ENCODE results near the gene F5. TPM values are rescaled to one million over a fixed set of nuclear protein-coding genes. Genes with fewer than 3 reads are reported as not detected.

Gene F5
- total RNA-seq, 1 donor from 2014 or later: 38.6 TPM

GRCh38 chr1:169472738-169473137 is 113.5 kb downstream of the F5 start:
- H3K36me3 Mint-ChIP-seq: peaks cover 20% of the 10 kb centered on the region
- no peak overlapping the region for H3K4me3 Mint-ChIP-seq
- no peaks in the 10 kb centered on the region for H3K27me3 Mint-ChIP-seq (ENCODE audit: low read depth)
- no peaks in the 10 kb centered on the region for H3K9me3 Mint-ChIP-seq
- TF ChIP-seq, protein P1, sequence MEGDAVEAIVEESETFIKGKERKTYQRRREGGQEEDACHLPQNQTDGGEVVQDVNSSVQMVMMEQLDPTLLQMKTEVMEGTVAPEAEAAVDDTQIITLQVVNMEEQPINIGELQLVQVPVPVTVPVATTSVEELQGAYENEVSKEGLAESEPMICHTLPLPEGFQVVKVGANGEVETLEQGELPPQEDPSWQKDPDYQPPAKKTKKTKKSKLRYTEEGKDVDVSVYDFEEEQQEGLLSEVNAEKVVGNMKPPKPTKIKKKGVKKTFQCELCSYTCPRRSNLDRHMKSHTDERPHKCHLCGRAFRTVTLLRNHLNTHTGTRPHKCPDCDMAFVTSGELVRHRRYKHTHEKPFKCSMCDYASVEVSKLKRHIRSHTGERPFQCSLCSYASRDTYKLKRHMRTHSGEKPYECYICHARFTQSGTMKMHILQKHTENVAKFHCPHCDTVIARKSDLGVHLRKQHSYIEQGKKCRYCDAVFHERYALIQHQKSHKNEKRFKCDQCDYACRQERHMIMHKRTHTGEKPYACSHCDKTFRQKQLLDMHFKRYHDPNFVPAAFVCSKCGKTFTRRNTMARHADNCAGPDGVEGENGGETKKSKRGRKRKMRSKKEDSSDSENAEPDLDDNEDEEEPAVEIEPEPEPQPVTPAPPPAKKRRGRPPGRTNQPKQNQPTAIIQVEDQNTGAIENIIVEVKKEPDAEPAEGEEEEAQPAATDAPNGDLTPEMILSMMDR (IDR thresholded peaks at IDR 0.05; ENCODE audit: unreplicated experiment): no peak
- no peak overlapping the region for H3K27ac Mint-ChIP-seq
- H3K4me1 Mint-ChIP-seq: peaks cover 21% of the 10 kb centered on the region
- no peak for DNase-seq (ENCODE audit: low spot score in 2 of 2, unreplicated experiment in 2 of 2)

- TF ChIP-seq, protein P1 (IDR thresholded peaks at IDR 0.05; ENCODE audit: unreplicated experiment): no peak
- no peak overlapping the region for H3K27ac Mint-ChIP-seq
- peaks cover 8% of the 10 kb centered on the region for H3K4me1 Mint-ChIP-seq
- peaks cover 19% of the 10 kb centered on the region for H3K36me3 Mint-ChIP-seq
- no peaks in the 10 kb centered on the region for H3K9me3 Mint-ChIP-seq
- DNase-seq (ENCODE audit: low spot score in 2 of 2, unreplicated experiment in 2 of 2): no peak
- no peak overlapping the region for H3K4me3 Mint-ChIP-seq
- H3K27me3 Mint-ChIP-seq (ENCODE audit: low read depth): no peaks in the 10 kb centered on the region
Observed at GRCh38 chr1:169468982-169469381, 117.3 kb downstream of the F5 start.

- H3K4me1 Mint-ChIP-seq: peaks cover 7% of the 10 kb centered on the region
- no peak overlapping the region for H3K27ac Mint-ChIP-seq
Observed at GRCh38 chr1:169466259-169467230, 119.7 kb downstream of the F5 start.

DNA sequence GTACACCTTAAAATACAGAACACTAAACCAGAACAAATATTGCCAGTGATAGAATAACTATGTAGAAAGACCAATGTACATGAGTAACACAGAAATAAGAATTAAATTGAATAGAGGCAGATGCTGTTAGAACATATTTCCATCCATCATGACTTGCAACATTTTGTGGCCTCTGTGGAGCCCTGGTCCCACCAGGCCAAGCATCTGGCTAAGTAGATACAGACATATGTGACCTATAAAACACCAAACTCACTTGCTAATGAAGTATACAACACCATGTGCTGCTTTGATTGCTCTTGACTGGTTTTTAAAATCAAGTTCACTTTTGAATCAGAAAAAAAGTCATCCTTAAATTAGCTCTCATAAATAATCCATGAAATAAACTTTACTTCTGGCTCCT is 121.0 kb downstream of the F5 start:
- Mint-ChIP-seq H3K4me1 (peaks cover 7% of the 10 kb centered on the region), H3K27ac (no peak overlapping the region), H3K4me3 (no peak overlapping the region), H3K36me3 (peaks cover 17% of the 10 kb centered on the region), H3K9me3 (no peaks in the 10 kb centered on the region), H3K27me3 (ENCODE audit: low read depth) (no peaks in the 10 kb centered on the region)
- no peak for DNase-seq (ENCODE audit: low spot score in 2 of 2, unreplicated experiment in 2 of 2)
- TF ChIP-seq, protein P1 (IDR thresholded peaks at IDR 0.05; ENCODE audit: unreplicated experiment): no peak

More at GRCh38 chr1:169466259-169467230, 119.7 kb downstream of the F5 start:
- Mint-ChIP-seq H3K36me3 (peaks cover 17% of the 10 kb centered on the region), H3K4me3 (no peak overlapping the region), H3K27me3 (ENCODE audit: low read depth) (no peaks in the 10 kb centered on the region), H3K9me3 (no peaks in the 10 kb centered on the region)
- TF ChIP-seq, protein P1 (IDR thresholded peaks at IDR 0.05; ENCODE audit: unreplicated experiment): peak; percentile 28
- DNase-seq (ENCODE audit: low spot score in 2 of 2, unreplicated experiment in 2 of 2): no peak

Other genes with a start within 250 kb of the F5 start
- 25.6 to 31.9 TPM (median 28.9 TPM) in 3 replicates for gene NME7, start 218.7 kb downstream of the F5 start, total RNA-seq
- 19.1 to 21.5 TPM (median 21.5 TPM) in 3 replicates for gene BLZF1, start 218.3 kb downstream of the F5 start, total RNA-seq
- gene CCDC181, start 159.0 kb downstream of the F5 start, total RNA-seq: 1.3 to 2.2 TPM (median 1.4 TPM) in 3 replicates
- 16.1 to 18.2 TPM (median 17.8 TPM) in 3 replicates for gene SLC19A2, start 100.5 kb downstream of the F5 start, total RNA-seq
- gene SELP, start 43.6 kb upstream of the F5 start, total RNA-seq: 0.49 to 0.65 TPM (median 0.61 TPM) in 3 replicates
- gene SELL, start 125.1 kb upstream of the F5 start, total RNA-seq: 1.4 to 2.5 TPM (median 2.4 TPM) in 3 replicates
- gene SELE, start 147.6 kb upstream of the F5 start, total RNA-seq: 1.3 to 2.4 TPM (median 1.9 TPM) in 3 replicates
- 10.3 to 11.4 TPM (median 10.6 TPM) in 3 replicates for gene METTL18, start 208.4 kb upstream of the F5 start, total RNA-seq

Measured in mesothelial cell of epicardium (in vitro differentiated cells).